NK-92 treated with Interleukin-12 subunit alpha and Interleukin-12 subunit beta, amount 100 ng/mL, for 24 hours (cell line): ENCODE measurements around the gene ZBTB7B.

Experiments used
- DNase-seq: peaks from one replicate; lab custom pipeline; 2025; lab: John Stamatoyannopoulos, UW

ZBTB7B gene

GRCh38 chr1:155017041-155017945 lies 14.7 kb downstream of the ZBTB7B start:
- DNase-seq = peak; percentile 51

GRCh38 chr1:155017946-155018316 lies 15.3 kb downstream of the ZBTB7B start:
- no peak for DNase-seq

- no peak for DNase-seq
Observed at GRCh38 chr1:155018617-155019348, 16.2 kb downstream of the ZBTB7B start.

- no peak for DNase-seq
Observed at GRCh38 chr1:155019377-155020245, 17.0 kb downstream of the ZBTB7B start.

- DNase-seq = no peak
Observed at GRCh38 chr1:155022136-155022926, 19.7 kb downstream of the ZBTB7B start.

GRCh38 chr1:155022927-155023236 lies 20.3 kb downstream of the ZBTB7B start:
- no peak for DNase-seq

GRCh38 chr1:155023627-155024026 lies 21.0 kb downstream of the ZBTB7B start:
- DNase-seq = no peak

GRCh38 chr1:155024315-155024714 lies 21.7 kb downstream of the ZBTB7B start:
- no peak for DNase-seq

GRCh38 chr1:155026154-155026553 lies 23.6 kb downstream of the ZBTB7B start:
- no peak for DNase-seq

- no peak for DNase-seq
Observed at GRCh38 chr1:155026588-155026987, 24.0 kb downstream of the ZBTB7B start.

GRCh38 chr1:155029513-155030242 lies 27.1 kb downstream of the ZBTB7B start:
- DNase-seq = no peak

- DNase-seq = no peak
Observed at GRCh38 chr1:155030243-155030795, 27.7 kb downstream of the ZBTB7B start.

- no peak for DNase-seq
Observed at GRCh38 chr1:155030899-155031298, 28.3 kb downstream of the ZBTB7B start.

GRCh38 chr1:155032886-155033285 lies 30.3 kb downstream of the ZBTB7B start:
- no peak for DNase-seq

GRCh38 chr1:155033524-155033923 lies 30.9 kb downstream of the ZBTB7B start, which contains the start of the genes DCST1 and DCST2:
DCST1 (plus strand) TSS chr1:155033824; CDS start chr1:155034037, 213 bp downstream.
DCST2 (minus strand) TSS chr1:155033781; CDS start chr1:155033701, 80 bp downstream.
- no peak for DNase-seq

GRCh38 chr1:155034318-155035208 lies 32.0 kb downstream of the ZBTB7B start:
- DNase-seq = no peak

GRCh38 chr1:155035936-155036335 lies 33.3 kb downstream of the ZBTB7B start:
- DNase-seq = no peak

GRCh38 chr1:155037043-155037442 lies 34.4 kb downstream of the ZBTB7B start:
- no peak for DNase-seq

GRCh38 chr1:155037851-155038441 lies 35.3 kb downstream of the ZBTB7B start:
- DNase-seq = no peak
